Caco-2 (cell line): ENCODE results near the gene ANP32A. TPM values are rescaled to one million over a fixed set of nuclear protein-coding genes. Genes with fewer than 3 reads are reported as not detected.
A peak's percentile ranks its signal among the peaks of the same experiment; 100 is the strongest.

Source experiments
- BruUV-seq: library from RNA; stranded (reverse); fragments of 400-500 nt; replicated peaks from 2 replicates; lab custom pipeline; 2021; lab: Mats Ljungman, UMichigan
- CTCF ChIA-PET: fragments of 300-600 bp; sonication (Branson Sonifier 250); formaldehyde crosslinking; loops from one replicate; lab custom pipeline; 2022; ENCODE audit warnings: antibody characterized with exemption; lab: Charles Lee
- POLR2A ChIA-PET: fragments of 300-600 bp; sonication (Branson Sonifier 250); formaldehyde crosslinking; loops from one replicate; lab custom pipeline; 2022; ENCODE audit warnings: antibody characterized with exemption; lab: Charles Lee
- DNase-seq, 2 experiments: peaks; one replicate each; pipeline versions ENCODE4 v3.0.0 to v3.0.0-alpha.2; 2020 to 2022
- H3K27me3 ChIP-seq: replicated peaks from 2 replicates; pipeline ENCODE4 v1.6.0; 2011; ENCODE audit warnings: low read length; ENCODE audit not compliant: control insufficient read depth, insufficient read depth
- H3K36me3 ChIP-seq: 2 replicates; pipeline ENCODE4 v1.5.1; 2011; ENCODE audit warnings: low read length; ENCODE audit not compliant: control insufficient read depth, insufficient read depth
- H3K4me1 ChIP-seq: fragments of 250-450 bp; sonication (Bioruptor Pico); 2 replicates; pipeline ENCODE4 v1.5.1; 2020; ENCODE audit warnings: mild to moderate bottlenecking
- H3K4me3 ChIP-seq: 2 replicates; pipeline ENCODE4 v1.5.1; 2011; ENCODE audit warnings: low read depth, mild to moderate bottlenecking, control low read depth, low read length
- H3K9me3 ChIP-seq: fragments of 250-450 bp; sonication (Bioruptor Pico); 2 replicates; pipeline ENCODE4 v1.5.1; 2020; ENCODE audit warnings: mild to moderate bottlenecking, moderate library complexity
- H3K27ac Mint-ChIP-seq: one replicate; pipeline ENCODE4 v1.8.0; 2022; ENCODE audit warnings: mixed read lengths; ENCODE audit not compliant: unreplicated experiment
- H3K27me3 Mint-ChIP-seq: one replicate; pipeline ENCODE4 v1.8.0; 2022; ENCODE audit warnings: mixed read lengths; ENCODE audit not compliant: insufficient read depth, unreplicated experiment
- H3K36me3 Mint-ChIP-seq: one replicate; pipeline ENCODE4 v1.8.0; 2022; ENCODE audit warnings: mild to moderate bottlenecking, mixed read lengths; ENCODE audit not compliant: insufficient read depth, unreplicated experiment
- H3K4me1 Mint-ChIP-seq: one replicate; pipeline ENCODE4 v1.8.0; 2022; ENCODE audit warnings: low read depth, mixed read lengths; ENCODE audit not compliant: unreplicated experiment
- H3K4me3 Mint-ChIP-seq: one replicate; pipeline ENCODE4 v1.8.0; 2022; ENCODE audit warnings: mild to moderate bottlenecking, moderate library complexity, mixed read lengths; ENCODE audit not compliant: unreplicated experiment
- H3K9me3 Mint-ChIP-seq: one replicate; pipeline ENCODE4 v1.8.0; 2022; ENCODE audit warnings: mixed read lengths; ENCODE audit not compliant: unreplicated experiment
- CTCF ChIP-seq, 2 experiments: fragments of 200-600 bp in 1 of 2; IDR thresholded peaks; 1 replicate in 1 of 2; 2 replicates in 1 of 2; pipeline versions ENCODE4 v1.5.1 to v1.8.0; 2011 to 2022; ENCODE audit warnings: antibody characterized with exemption in 1 of 2, control low read depth in 1 of 2, inconsistent platforms in 1 of 2, low read depth in 1 of 2, low read length in 1 of 2, mild to moderate bottlenecking in 1 of 2, moderate library complexity in 1 of 2; ENCODE audit not compliant: insufficient read depth in 1 of 2, severe bottlenecking in 1 of 2, unreplicated experiment in 1 of 2
- intact Hi-C: fragments of 100-400 bp; cut with micrococcal nuclease; formaldehyde crosslinking; loops from one replicate; pipeline ENCODE4 v1.10.0; 2022; ENCODE audit not compliant: unreplicated experiment
- total RNA-seq: library from RNA; stranded (reverse); gene quantifications from 2 replicates; pipeline ENCODE4 v1.2.3, GENCODE V29; 2022

ANP32A gene
- total RNA-seq, 1 experiment from 2014 or later = 169 TPM

DNA sequence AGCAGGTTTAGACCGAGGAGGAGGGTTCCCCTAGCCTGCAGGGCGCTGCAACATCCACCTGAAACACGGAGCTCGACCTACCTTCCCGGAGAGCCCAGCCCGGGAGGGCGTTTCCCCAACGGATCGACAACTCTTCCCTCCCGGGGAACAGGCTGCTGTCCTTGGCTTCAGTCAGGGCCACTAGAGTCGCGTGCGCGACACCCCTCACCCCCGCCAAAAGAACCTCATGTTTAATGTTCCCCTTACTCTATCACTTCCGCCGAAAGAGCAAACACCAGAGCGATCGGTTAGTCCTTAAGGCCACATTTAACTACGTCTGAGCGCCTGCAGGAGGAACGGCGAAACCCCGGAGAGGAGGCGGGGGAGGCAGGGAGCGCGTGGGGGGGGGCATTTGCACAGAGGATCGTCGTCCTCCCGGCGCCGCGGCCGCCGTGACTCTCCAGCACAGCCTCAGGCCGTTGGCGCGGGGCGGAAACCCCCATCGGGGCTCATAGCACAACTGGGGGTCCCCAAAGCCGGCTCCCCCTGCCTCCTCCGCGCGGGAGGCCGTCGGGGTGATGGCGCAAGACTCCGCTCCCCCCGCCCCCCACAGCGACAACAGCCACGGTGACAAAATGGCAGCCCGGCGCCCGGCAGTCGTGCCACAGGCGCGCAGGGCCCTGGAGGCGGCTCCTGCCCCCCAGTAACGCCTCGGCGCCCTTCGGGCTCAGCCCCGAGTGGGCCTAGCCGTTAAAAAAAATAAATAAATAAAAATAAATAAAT is 3.2 kb downstream of the ANP32A start:
- no peaks in the 10 kb centered on the region for H3K27me3 Mint-ChIP-seq
- H3K36me3 Mint-ChIP-seq = peaks cover 50% of the 10 kb centered on the region
- H3K9me3 Mint-ChIP-seq = no peaks in the 10 kb centered on the region
- ChIA-PET POLR2A (interaction anchor here (0.7 to 1.1 kb wide), 2 partner anchors 23 to 59 kb away, joined by 3 to 4 read pairs; no protein-coding TSS in a partner anchor), CTCF (interaction anchor here (0.6 to 2.4 kb wide), 5 partner anchors 11 to 129 kb away, joined by 3 to 9 read pairs (median 4); no protein-coding TSS in a partner anchor)
- peak overlapping the region; percentile 95 for H3K4me3 ChIP-seq
- H3K36me3 ChIP-seq = no peaks in the 10 kb centered on the region
- no peaks in the 10 kb centered on the region for H3K27me3 ChIP-seq
- TF ChIP-seq CTCF (IDR thresholded peaks at IDR 0.05; ENCODE audit: insufficient read depth in 1 of 2, low read depth in 1 of 2, low read length in 1 of 2, severe bottlenecking in 1 of 2, unreplicated experiment in 1 of 2) = no peak
- no TSS peak for BruUV-seq
- DNase-seq = peak in 1 of 2 experiments; percentile 67
- peak overlapping the region; percentile 96 for H3K27ac Mint-ChIP-seq
- peak overlapping the region; percentile 100 for H3K4me3 Mint-ChIP-seq
- H3K4me1 Mint-ChIP-seq = peaks cover 18% of the 10 kb centered on the region
- intact Hi-C loops = loop anchor here (5.0 kb wide), 1 partner anchor 60 kb away; no protein-coding TSS in a partner anchor
- no peaks in the 10 kb centered on the region for H3K9me3 ChIP-seq
- H3K4me1 ChIP-seq = peaks cover 28% of the 10 kb centered on the region

- H3K4me3 Mint-ChIP-seq = peak overlapping the region; percentile 100
- intact Hi-C loops = loop anchor here (5.0 kb wide), 1 partner anchor 60 kb away; no protein-coding TSS in a partner anchor
- H3K4me3 ChIP-seq = peak overlapping the region; percentile 95
- H3K4me1 Mint-ChIP-seq = peaks cover 23% of the 10 kb centered on the region
- no peaks in the 10 kb centered on the region for H3K36me3 ChIP-seq
- TF ChIP-seq CTCF (IDR thresholded peaks at IDR 0.05; ENCODE audit: insufficient read depth in 1 of 2, low read depth in 1 of 2, low read length in 1 of 2, severe bottlenecking in 1 of 2, unreplicated experiment in 1 of 2) = no peak
- peak overlapping the region; percentile 96 for H3K27ac Mint-ChIP-seq
- DNase-seq = peak in 1 of 2 experiments; percentile 24
- H3K27me3 Mint-ChIP-seq = no peaks in the 10 kb centered on the region
- ChIA-PET CTCF (interaction anchor here (0.7 to 2.4 kb wide), 4 partner anchors 12 to 130 kb away, joined by 3 to 9 read pairs (median 5); no protein-coding TSS in a partner anchor), POLR2A (interaction anchor here (0.7 kb wide), 1 partner anchor 59 kb away, joined by 3 read pairs; no protein-coding TSS in a partner anchor)
- peaks cover 50% of the 10 kb centered on the region for H3K36me3 Mint-ChIP-seq
- TSS peak; percentile 32 for BruUV-seq
- H3K4me1 ChIP-seq = peaks cover 28% of the 10 kb centered on the region
- no peaks in the 10 kb centered on the region for H3K27me3 ChIP-seq
- H3K9me3 Mint-ChIP-seq = no peaks in the 10 kb centered on the region
- H3K9me3 ChIP-seq = no peaks in the 10 kb centered on the region
Observed at GRCh38 chr15:68816795-68817303, 3.8 kb downstream of the ANP32A start.

GRCh38 chr15:68816158-68816557 is 4.5 kb downstream of the ANP32A start:
- peaks cover 28% of the 10 kb centered on the region for H3K4me1 ChIP-seq
- no peaks in the 10 kb centered on the region for H3K36me3 ChIP-seq
- peaks cover 23% of the 10 kb centered on the region for H3K4me1 Mint-ChIP-seq
- CTCF ChIA-PET = no interaction called here
- no peaks in the 10 kb centered on the region for H3K27me3 ChIP-seq
- intact Hi-C loops = loop anchor here (5.0 kb wide), 1 partner anchor 61 kb away; no protein-coding TSS in a partner anchor
- no peaks in the 10 kb centered on the region for H3K9me3 ChIP-seq
- TF ChIP-seq CTCF (IDR thresholded peaks at IDR 0.05; ENCODE audit: insufficient read depth in 1 of 2, low read depth in 1 of 2, low read length in 1 of 2, severe bottlenecking in 1 of 2, unreplicated experiment in 1 of 2) = no peak
- H3K4me3 Mint-ChIP-seq = peak overlapping the region; percentile 100
- POLR2A ChIA-PET = no interaction called here
- H3K27me3 Mint-ChIP-seq = no peaks in the 10 kb centered on the region
- BruUV-seq = no TSS peak
- H3K4me3 ChIP-seq = peak overlapping the region; percentile 95; the same call in 1 of the 2 replicates
- DNase-seq = no peak
- H3K9me3 Mint-ChIP-seq = no peaks in the 10 kb centered on the region
- H3K36me3 Mint-ChIP-seq = peaks cover 50% of the 10 kb centered on the region
- peak overlapping the region; percentile 96 for H3K27ac Mint-ChIP-seq
